OCI-M1 (cell line): ENCODE results near the gene STRADA.
"Not testable (repeated sequence)": the region's sequence is repeated elsewhere in the genome, so short reads cannot be mapped to it uniquely, and the experiment has no call there.

Experiments
- DNase-seq: peaks from one replicate; lab custom pipeline; 2025; lab: John Stamatoyannopoulos, UW

The STRADA gene

DNA sequence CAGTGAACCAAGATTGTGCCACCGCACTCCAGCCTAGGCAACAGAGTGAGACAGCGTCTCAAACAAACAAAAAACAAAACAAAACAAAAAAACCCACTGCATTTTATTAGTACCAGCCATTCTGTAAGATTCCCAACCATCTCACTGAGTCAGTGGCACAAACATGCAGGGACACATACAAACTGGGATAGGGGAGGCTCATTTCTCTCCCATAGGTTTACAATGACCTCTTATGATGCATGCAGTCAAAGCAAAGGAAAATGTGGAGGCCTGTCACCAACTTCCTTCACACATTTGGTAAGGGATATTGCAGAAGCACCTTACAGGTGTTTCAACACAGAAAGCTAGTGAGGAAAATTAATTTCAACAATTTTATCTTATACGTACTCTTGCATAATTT, 12.4 kb upstream of the STRADA start:
- no peak for DNase-seq

DNA sequence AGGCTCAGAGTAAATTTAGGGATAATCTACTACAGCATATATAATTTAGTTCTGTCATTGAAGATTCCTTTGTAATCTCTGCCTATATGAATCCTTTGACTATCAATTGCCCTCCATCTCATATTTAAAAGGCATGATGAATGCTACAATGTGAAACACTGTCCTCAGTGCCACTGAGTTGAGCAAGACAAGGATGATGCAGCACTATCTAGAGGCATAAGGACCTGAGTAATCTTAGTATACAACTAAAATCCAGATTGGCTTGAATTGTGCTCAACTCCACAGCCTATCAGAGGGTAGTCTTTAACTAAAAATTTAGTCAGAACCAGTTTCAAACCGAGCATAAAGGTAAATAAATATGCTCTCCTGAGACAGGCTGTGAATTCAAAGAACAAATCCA, 11.6 kb upstream of the STRADA start:
- peak; percentile 54 for DNase-seq

DNA sequence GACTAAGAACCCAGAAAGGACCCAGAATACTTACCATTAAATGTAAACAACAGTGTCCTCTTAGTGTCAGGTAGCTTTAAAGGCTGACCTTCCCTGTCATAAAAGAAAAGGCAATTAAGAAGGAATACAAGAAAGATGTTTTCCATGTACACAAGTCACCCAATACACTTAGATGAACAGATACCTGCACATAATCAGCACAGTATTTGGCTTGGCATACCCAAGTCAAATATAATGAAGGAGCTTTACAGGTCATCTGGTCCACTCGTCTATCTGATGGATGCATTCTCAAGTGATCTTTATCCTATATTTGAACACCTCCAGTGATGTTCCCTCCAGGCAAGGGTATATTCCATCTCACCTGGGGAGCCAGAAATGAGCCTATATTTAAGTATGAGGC, 11.1 kb upstream of the STRADA start:
- DNase-seq = no peak

DNA sequence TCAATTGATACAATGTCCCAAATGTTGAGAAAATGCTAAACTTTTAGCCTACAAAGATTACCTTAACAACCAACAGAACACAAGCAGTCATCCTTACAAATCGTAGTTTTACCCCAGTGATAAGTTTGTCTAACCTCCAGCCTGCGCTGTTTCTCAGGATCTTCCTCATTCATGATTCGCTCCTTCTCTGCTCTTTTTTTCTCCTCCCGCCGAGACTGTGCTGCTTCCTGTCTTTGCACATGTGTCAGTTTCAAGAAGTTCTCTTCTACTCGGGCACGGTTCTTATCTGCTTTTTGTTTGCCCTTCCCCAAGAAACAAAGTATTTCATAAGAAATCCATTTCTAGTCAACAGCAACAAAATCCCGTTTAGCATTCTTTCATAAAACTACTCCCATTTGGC, 10.2 kb upstream of the STRADA start:
- peak; percentile 93 for DNase-seq

DNA sequence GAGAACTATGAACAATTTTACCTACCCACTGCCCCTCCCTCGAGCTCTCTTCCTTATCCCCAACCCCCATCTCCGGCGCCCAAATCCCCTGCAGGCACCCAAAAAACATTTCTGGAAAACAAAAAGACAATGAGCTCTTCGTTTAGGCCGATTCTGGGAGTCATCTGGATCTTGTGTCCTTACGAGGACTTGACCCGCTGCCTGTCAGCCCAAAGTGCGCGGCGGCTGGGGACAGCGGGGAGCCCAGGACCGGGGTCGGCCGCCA, 524 bp downstream of the STRADA start:
- peak; percentile 78 for DNase-seq

DNA sequence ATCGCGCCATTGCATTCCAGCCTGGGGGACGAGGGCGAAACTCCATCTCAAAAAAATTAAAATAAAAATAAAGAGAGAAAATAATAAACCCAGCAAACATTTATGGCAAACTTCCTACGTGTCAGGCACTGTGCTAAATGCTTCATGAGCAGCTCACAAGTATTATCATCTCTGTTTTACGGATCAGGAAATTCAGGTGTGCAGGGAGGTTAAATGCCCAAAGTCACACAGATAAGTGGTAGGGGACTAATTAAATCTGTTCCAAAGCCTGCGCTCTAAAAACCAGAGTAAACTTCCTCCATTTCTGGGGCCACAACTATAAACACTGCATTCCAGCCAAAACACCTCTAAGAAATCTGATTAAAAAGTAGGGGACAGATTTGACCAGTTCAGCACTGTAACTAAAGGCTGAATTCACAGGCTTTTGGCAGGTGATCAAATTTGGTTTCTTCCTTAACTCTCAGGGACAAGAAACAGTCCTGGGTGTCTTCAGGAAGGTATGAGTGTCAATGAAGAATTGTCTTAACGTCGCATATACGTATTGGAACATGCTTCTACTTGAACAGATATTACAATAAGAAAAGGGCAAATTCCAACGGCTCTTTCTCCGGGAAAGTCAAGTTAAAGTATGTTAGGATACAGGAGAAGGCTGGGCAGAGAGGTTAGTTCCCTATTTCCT, 996 bp downstream of the STRADA start:
- DNase-seq = peak; percentile 73

DNA sequence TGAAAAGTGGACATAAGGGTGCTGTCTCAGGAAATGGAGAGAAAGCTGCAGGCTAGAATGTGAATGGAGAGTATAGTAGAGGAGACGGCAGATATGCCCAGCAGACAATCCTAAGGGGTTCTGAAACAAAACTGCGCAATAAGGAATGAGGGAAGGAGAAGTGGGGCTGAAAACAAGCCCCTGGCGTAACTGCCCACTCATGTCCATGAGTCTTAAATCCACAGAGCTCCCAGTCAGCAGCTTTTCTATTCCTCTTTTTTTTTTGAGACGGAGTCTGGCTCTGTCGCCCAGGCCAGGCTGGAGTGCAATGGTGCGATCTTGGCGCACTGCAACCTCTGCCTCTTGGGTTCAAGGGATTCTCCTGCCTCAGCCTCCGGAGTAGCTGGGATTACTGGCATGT, 5.9 kb downstream of the STRADA start:
- DNase-seq = no peak

DNA sequence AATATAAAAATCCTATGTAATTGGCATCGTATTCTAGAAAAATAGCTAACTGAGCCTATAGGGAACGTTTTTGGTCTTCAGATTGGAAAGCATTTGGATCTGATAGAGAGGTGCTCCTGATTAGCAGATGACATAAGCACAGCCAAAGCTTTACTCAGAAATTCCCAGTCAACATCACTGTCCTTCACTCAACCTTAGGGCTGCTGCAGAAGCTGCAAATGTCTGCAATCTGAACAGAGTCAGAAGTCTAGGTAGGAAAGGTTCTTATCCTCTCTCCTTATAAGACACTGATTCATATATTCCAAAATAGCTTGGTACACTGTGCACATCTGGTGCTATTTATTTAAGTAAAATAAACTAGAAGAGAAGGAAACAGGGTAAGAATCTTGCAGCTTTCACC, 19.2 kb downstream of the STRADA start:
- no peak for DNase-seq

DNA sequence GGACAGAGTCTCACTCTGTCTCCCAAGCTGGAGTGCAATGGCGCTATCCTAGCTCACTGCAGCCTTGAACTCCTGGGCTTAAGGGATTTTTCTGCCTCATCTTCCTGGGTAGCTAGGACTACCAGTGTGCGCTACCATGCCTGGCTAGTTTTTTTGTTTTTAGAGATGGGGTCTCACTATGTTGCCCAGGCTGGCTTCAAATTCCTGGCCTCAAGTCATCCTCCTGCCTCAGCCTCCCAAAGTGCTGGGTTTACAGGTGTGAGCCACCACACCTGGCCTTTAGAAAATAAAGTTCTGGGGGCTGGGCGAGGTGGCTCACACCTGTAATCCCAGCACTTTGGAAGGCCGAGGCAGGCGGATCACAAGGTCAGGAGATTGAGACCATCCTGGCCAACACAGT, 21.4 kb downstream of the STRADA start:
- DNase-seq = not testable (repeated sequence)

DNA sequence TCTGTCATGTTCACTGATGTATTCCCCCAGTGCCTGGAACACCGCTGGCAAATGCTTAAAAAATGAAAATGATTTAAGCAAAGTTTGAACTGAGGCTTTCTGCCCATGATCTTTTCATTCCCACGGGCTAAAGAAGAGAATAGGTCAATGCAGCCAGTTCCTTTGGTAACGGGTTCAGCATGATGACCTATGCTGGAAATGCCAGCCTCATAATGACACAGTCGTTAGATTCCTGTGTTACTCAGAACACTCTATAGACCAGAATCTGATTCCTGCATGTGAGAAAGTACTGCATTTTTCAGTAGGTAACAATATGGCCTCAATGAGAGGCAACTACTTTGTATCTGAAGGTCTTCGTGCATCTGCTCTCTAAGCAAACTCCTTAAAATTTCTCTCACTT, 22.6 kb downstream of the STRADA start:
- DNase-seq = no peak

DNA sequence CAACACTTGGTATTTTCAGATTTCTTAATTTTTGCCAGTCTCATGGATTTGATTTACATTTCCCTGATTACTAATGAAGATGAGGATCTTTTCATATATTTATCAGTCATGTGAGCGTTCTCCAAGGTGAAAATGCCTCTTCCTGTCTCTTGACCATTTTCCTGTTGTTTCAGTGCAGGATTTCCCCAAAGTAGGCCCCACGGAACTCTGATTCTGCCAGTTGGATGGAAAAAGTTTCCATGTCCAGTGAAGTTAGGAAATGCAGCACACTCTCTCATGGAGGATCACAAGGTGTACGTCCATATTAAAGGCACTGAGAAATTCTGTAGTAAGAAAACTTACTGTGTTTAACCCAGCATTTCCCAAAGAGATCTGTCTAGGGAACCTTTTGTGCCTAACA, 25.2 kb downstream of the STRADA start:
- no peak for DNase-seq

DNA sequence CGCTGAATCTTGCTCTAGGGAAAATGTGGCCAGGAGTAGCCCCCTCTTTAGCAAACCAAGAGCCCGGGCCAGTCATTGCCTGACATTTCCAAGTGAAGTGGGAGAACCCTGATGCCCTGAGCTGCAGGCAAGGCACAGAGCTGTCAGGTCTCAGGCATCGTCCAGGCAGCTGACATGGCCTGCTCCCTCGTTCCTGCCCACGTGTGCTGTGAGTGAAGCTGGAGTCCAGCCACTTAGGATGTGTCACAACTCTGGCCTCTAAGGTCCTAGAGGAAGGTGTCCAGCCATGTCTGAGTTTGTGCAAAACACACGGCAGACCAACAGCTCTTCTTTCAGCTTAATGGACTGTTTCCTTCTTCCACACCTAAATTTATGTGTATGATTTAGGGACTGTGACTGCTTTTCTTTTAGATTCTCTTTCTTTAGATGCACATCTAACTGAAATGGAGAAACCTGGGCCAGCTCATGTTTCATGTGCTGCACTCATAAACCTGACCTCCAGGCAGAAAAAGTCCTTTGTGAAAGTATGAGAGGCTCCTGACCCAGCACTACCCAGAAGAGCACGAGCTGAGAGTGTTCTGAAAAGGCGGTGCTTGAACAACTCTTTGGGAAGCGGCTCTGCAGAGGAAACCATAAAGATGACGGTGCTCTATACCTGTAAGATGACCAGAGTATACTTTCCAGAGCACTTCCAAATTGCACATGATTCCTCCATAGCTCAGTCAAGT, 26.9 kb downstream of the STRADA start:
- DNase-seq = no peak

DNA sequence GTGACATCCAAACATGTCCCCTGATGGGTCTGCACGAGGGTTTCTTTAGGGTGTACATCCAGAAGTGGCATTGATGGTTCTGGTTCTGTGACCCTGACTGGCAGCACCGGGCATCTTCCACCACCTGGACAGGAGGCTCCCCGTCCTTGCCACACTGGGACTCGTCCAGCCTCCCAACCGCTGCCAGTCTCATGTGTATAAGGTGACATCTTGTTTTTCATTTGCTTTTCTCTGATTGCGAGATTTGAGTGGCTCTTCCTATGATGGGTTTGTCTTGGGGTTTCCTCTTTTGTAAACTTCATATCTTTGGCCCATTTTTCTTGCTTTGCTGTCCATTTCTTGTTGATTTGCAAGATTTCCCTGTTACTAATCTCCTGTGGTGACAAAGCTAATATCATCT, 32.5 kb downstream of the STRADA start:
- no peak for DNase-seq

DNA sequence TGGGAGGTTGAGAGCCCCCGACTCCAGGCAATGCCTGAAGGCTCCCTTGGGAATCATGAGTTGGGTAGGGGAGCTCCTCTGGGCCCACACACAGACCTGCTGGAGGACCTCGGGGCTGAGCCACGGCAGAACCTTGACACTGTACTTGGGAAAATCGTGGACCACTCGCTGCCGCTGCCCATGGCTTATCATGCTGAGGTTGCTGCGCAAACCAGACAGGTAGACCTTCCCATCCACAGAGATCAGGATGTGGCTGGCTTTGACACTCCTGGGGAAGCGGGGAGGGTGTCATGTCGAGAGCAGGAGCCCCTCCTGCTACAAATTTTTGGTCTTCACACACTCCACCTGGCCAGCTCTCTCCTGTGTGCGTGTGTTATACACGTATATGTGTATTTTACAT, 34.4 kb downstream of the STRADA start:
- no peak for DNase-seq

DNA sequence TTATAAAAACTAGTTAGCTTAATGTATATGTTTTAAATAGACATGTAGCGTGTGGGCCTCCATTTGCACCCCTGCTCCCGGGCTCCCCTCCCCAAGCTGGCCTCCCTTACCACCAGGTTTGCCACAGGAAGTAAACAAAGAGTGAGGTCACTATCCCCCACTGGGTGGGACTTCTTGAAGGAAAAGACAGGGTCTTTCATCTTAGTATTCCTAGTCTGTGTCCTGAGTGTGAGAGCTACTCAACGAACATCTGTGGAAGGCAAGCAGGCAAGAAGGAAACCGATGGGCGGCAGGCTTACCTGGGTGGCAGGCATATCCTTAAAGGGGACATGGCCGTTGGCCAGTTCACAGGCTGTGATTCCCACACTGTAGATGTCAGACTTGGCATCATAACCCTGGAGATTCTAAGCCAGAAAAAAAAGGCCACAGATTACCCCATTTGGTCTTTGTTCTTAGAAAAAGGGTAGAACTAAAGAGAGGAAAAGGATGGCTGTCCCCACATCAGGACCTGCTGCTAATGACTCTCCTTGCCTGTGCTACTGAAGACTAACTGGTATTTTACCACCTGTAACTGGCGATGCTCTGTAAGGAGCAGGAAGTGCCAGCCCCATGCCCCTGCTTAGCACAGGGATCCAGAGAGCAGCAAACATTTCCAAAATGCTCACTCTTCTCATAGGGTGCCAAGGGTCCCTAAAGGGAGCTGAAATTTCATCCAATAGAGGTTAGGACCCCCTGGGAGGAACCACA, 35.1 kb downstream of the STRADA start:
- no peak for DNase-seq

DNA sequence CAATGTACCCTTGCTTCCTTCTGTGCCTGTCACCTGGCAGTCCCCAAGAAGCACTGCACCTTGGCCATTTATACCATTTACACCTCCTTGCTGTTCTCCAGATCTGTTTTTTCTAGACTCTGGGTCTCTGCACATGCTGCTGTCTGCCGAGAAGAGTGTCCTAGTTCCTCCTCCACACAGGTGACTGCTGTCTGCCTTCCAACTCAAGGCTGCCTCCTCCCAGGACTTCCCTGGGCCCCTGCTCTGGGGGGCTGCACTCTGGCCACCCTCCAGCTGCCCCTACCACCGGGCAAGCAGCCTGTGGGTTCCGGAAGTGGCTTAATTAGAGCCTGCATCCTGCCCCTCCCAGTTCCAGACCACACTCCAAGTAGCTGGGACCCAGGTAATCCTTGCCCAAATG, 35.9 kb downstream of the STRADA start:
- DNase-seq = no peak

DNA sequence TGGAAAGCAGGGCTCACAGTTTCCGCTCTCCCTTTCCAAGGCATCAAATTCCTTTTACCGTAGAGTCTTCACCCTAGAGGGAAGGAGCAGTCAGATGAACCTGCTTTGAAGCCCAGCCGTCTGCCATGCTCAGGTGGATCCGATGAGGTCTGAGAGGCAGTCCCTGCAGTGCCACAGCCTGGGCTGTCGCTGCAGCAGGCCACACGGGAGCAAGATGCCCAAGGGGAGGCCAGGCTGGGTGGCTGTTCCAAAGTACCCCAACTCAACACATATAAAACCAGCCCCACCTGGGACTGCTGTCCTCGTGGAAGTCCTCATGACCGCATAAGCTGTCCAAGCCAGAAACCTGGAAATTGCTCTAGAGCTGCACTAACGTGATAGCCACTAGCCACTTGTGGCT, 36.8 kb downstream of the STRADA start:
- no peak for DNase-seq

DNA sequence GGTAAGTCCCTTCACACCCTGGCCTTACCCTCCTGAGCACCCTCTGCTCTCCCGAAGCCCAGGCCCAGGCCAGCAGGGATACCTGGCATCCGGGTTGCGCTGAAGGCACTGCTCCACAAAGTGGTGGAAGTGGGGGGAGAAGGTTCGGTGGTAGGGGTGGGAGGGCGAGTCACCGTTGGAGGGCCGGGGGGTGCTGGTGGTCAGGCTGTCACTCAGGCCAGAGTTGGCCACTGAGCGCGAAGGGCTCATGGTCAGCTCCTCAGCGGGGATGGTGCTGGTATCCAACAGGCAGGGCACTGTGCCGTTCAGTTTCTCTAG, 37.4 kb downstream of the STRADA start:
- DNase-seq = no peak

DNA sequence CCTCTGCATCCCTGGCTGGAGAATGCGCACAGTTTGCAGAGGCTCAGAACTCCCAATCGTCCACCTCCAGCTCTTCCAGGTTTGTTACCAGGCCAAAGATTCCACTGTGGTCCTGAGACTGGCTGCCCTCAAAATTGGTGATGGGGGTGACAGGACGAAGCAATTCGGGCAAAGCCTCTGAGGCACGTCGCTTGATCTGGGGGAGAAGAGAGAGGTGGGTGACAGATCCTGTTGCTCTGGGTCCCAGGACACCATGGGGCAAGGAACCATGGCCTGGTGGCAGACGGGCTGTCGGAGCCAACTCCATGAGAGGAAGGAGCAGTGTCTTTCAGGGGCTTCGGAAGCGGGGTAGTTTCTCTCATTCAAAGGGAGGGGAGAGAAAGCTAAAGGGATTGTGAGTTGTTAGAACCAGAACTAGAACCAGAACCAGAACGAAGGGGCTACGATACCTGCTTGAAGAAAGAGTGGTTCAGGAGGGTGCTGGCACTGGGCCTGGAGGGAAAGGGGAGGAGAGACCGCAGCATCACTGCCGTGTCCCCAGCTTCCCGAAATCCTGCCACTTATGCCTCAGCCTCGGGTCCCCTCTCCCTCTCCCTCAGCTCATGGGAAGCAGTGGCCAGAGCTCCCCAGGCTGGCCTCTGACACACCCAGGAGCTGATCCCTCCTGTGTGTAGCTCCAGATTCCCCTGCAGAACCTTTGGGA, 37.9 kb downstream of the STRADA start:
- no peak for DNase-seq

DNA sequence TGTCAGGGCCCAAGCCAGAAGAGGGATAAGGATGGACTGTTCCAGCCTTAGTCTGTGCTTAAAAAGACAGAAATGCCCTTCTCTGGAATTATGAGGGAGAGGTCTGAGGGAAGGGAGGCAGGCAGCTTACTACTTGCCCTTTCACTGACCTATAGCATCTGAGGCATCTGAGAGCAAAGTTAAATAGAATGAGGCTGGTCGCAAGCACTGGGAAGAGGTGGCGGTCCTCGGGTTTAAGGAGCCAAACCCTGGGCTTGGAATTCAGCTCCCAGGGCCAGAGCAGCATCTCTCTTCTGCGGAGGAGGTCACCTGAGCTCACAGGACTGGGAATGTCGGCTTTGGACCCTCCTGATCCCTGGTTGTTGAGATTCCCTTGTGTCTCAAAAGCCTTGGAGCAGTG, 38.6 kb downstream of the STRADA start:
- no peak for DNase-seq

DNA sequence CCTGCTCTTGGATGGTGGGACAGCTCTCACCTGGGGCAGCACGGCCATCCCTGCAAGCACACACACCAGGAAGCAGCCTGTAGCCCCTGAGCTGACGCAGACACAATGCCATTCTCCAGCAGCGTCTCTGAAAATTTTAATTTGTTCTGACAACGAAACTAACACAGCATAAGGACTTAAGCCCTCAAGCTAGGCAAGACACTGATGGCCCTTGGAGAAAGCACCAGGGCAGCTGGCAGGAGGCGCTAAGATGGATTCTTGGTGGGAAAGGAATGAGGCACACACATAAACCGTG, 38.9 kb downstream of the STRADA start:
- DNase-seq = no peak

DNA sequence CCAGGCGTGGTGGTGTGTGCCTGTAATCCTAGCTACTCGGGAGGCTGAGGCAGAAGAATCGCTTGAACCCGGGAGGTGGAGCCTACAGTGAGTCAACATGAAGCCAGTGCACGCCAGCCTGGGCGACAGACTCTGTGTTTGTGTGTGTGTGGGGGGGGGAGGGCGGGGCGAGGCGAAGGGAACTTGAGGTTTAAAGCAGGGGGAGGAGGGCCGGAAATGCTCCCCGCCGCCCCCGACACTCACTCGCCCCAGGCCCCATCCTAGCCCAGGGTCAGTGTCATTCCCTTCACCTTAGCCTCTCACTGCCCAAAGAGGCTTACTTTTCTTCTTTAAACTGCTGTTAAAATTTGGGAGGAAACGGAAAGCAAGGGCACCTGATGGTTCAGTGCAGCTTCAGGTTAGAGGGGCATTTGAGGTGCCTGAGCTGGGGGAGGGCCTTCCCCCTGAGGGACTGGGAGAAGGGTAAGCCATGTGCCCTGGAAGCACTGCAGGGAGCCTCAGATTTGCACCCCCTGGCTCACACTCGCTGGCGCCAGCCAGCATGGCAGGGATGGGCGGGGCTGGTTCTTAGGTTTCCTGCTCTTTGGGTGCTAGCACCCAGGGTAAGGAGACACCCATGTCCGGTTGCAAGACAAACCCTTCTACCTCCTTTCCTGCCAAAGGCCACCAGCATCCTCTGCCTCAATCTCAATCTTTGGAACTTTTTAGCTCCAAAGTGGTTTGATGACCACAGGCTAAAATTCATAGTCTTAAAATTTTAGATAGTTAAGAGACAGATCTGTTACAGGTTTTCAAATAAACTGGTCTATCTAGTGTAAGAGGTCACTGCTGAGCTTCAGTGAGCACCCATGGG, 39.5 kb downstream of the STRADA start:
- peak; percentile 71 for DNase-seq
